ENCODE measurements around the gene STK32B.

DNA sequence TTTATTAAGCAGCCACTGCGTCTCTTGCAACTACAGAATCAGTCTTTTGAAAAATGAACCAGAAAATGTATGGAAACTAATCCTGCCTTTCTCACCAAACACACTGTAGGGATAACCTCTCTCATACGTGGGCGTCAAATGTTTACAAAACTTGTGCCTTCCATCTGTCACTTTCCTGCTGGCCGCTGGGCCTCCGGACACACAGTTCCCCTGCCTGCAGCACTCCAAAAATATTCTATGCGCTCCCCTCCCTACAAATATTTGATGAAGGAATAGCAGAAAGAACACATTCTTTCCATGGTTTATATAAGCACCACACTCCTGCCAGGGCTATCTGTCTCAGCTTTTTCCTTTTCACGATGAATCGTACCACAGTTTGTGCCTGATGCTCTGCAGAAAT, 17.1 kb upstream of the STK32B start:
- TF ChIP-seq EP300 (IDR thresholded peaks at IDR 0.05) (no peak), PHF8 (IDR thresholded peaks at IDR 0.05; ENCODE audit: borderline replicate concordance, low read depth) (no peak), CEBPB (IDR thresholded peaks at IDR 0.05) (no peak), NPAS2 (CRISPR knock-in tag; IDR thresholded peaks at IDR 0.05; ENCODE audit: borderline replicate concordance) (no peak)
- TF ChIP-seq, protein P1, sequence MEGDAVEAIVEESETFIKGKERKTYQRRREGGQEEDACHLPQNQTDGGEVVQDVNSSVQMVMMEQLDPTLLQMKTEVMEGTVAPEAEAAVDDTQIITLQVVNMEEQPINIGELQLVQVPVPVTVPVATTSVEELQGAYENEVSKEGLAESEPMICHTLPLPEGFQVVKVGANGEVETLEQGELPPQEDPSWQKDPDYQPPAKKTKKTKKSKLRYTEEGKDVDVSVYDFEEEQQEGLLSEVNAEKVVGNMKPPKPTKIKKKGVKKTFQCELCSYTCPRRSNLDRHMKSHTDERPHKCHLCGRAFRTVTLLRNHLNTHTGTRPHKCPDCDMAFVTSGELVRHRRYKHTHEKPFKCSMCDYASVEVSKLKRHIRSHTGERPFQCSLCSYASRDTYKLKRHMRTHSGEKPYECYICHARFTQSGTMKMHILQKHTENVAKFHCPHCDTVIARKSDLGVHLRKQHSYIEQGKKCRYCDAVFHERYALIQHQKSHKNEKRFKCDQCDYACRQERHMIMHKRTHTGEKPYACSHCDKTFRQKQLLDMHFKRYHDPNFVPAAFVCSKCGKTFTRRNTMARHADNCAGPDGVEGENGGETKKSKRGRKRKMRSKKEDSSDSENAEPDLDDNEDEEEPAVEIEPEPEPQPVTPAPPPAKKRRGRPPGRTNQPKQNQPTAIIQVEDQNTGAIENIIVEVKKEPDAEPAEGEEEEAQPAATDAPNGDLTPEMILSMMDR (IDR thresholded peaks at IDR 0.05): no peak
- TF ChIP-seq, protein P2, sequence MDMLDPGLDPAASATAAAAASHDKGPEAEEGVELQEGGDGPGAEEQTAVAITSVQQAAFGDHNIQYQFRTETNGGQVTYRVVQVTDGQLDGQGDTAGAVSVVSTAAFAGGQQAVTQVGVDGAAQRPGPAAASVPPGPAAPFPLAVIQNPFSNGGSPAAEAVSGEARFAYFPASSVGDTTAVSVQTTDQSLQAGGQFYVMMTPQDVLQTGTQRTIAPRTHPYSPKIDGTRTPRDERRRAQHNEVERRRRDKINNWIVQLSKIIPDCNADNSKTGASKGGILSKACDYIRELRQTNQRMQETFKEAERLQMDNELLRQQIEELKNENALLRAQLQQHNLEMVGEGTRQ (IDR thresholded peaks at IDR 0.05): no peak

Data from A549 (cell line).